ENCODE data around the gene CZIB.

The CZIB gene

GRCh38 chr1:53220171-53220961 is at the start of gene CZIB:
Gene CZIB, minus strand, starts transcription at chr1:53220634. Its CDS starts 59 bp downstream, at chr1:53220575.
- DNase-seq: peak; percentile 93

DNA sequence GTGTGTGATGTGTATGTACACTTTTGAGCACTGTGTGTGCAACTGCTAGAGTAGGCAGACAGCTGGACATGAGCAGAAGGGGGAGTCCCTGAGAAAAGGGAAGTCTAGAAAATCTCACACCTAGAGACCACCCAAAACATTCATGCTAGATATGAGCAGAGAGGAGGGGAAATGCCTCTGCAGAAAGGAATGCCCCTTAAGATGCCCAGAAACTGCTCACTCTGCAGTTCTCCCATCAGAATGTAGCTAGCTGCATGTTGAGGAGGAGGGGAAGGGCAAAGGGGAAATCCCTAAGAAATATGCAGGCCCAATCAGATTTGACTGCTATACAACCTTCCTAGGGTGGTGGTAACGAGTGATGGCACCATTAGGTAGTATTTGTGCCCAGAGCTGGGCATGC is 49.7 kb upstream of the CZIB start:
- DNase-seq: no peak

DNA sequence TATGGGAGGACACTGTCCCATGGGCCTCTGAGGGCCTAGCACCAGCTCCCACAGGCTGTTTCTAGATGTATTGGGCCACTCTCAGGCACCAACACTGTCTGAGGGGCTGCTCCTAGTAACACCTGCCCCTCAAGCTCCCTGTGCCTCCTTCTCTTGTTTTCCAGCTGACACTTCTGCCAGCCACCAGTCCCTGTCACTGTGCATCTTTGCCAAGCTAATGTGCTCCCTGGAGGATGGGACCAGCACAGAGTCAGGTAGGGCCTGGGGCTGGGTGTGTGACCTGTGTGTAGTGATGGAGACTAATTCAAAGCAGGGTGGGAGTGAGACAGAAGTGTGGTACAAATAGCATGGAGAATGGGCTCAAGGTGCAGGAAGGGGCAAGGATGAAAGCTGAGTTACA is 47.3 kb upstream of the CZIB start:
- DNase-seq: no peak

- DNase-seq: peak; percentile 8
These were observed 45.6 kb upstream of the CZIB start for GRCh38 chr1:53266038-53266437.

- DNase-seq: no peak
These were observed 45.1 kb upstream of the CZIB start for GRCh38 chr1:53265581-53265980.

DNA sequence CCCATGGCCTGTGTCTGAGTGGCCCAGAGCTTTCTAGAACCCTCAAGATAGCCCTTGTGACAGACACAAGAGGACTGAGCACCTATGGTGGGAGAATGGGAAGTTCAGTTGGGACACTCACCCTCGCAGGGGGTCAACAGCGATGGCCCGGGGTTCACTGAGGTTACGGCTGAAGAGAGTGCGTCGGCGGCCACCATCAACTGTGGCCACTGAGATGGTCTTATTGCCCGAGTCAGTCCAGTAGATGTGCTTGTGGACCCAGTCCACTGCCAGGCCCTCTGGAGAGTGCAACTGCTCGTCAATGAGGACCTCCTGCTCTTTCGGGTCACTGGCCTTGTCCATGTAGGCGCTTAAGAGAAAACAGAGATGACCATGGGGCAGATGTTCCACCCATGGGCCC is 43.6 kb upstream of the CZIB start:
- no peak for DNase-seq

GRCh38 chr1:53262000-53262399 is 41.6 kb upstream of the CZIB start:
- no peak for DNase-seq

DNA sequence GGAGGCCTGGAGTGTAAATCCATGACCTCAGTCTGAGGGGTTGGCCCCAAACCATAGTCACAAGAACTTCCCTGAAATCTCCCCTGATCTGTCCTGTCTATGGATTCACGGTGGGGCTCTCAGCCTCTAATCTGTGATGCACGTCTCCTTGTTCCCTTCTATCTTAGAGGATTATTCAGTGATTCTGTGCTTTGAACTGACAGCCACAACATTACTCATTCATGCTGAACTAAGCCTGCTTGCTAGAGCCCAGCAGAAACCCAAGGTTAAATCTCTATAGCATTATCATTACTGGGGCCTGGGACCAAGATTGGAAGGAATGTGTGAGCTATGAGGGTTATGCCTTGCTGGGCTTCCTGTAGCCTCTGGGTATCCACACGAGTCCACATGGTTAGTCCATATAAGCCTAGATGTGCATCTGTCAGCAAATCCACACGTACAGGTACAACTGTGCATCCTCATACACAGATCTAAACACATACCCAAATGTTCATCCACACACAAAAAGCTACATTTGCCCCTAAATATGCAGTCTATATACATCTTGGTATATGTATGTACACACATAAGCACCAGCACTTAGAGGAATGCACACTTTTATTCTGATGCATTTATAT is 40.3 kb upstream of the CZIB start:
- no peak for DNase-seq

DNA sequence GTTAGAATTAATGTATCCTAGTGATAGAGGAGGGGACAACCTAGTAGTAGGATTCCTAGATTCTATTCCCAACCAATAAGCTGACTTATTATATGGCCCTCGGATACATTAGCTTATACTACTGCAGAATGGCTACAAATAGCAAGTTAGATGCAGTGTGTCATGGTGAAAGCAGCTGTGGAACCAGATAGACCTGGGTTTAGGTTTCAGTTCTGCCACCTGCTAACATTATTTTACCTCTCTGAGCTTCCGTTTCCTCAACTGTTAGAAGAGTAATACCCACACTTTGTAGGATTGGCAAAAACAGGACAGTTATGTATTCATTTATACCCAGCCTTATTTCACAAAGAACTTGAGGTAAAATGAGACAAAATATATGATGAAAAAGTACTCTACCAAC is 39.5 kb upstream of the CZIB start:
- no peak for DNase-seq

- DNase-seq: no peak
These were observed 37.8 kb upstream of the CZIB start for GRCh38 chr1:53258216-53258615.

- no peak for DNase-seq
These were observed 37.1 kb upstream of the CZIB start for GRCh38 chr1:53257454-53258081.

GRCh38 chr1:53256511-53257453 is 36.3 kb upstream of the CZIB start:
- DNase-seq: no peak

GRCh38 chr1:53255031-53255430 is 34.6 kb upstream of the CZIB start:
- DNase-seq: no peak

DNA sequence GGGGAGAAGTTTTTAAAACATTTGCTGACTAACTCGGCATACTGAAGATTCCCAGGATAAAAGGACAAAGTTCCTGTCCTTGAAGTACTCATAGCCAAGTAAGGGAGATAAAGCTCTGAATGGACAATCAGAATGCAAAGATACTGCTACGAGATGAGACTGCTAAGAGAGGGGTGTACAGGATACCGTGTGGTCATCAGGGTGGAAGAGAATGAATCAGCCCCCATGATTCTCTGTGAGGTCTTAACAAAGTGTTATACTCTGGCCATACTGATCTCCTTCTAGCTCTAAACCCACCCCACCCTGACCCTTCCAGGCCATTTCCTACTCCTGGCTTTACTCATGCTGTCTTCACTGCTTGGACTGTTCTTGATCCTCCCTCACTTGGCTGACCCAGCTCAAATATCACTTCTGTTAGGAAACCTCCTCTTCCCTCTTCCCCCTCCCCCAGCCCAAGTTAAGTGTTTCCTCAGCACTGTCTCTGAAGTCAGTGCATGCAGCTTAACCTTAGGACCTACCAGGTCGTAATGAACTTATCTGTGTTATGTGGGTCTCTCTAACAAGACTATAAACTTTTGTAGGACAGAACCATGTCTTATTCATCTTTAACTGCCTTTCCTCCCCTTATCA is 33.7 kb upstream of the CZIB start:
- DNase-seq: no peak

DNA sequence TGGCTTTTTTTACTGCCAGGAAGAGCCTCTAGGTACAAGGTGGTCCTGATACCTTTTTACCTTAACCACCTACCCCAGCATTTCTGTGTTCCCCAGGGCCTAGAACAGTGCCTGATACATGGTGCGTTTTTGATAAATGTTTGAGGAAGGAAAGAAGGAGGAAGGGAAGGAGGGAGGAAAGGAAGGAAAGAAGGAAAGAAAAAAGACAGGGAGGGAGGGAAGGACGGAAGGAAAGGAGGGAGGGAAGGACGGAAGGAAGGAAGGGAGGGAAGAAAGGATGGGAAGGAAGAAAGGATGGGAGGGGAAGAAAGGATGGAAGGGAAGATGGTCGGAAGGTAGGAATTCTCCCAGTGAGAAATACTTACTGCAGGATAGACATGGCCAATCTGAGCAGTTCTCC is 29.9 kb upstream of the CZIB start:
- no peak for DNase-seq

GRCh38 chr1:53249706-53250105 is 29.3 kb upstream of the CZIB start:
- no peak for DNase-seq

DNA sequence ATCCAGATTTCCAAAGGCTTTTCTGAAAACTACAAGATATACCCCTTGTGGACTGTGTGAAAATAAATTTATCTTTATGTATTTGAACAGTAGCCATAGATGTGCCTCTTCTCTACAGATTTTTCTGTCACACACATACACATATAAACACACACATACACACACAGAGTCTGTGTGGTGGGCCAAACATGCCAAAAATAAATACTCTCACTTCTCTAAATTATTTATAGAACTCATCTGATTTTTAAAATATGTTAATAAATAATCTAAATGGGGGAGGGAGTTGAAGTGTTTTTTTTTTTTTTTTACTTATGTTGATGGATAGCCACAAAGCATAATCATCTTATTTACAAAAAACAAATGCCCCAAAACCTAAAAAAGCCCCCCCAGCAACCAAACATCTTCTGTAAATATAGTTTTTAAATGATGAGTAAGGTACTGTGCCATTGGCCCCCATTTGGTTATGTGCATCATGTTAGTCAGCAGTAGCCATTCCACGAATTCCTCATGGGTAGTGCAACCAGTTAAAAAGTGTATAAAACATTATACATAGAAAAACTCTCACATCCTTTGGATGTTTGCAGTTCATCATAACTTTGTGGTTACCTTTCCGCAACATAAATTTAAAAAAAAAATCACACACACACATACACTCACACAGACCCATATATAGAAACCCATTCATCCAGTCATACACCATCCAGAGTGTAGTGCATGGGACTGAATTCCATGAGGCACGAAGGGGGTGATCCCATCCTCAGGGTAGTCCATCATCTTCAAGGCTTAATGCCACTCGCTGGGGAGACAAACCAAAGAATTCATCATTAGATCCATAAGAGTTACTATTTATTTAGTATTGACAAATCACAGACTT is 26.1 kb upstream of the CZIB start:
- no peak for DNase-seq

DNA sequence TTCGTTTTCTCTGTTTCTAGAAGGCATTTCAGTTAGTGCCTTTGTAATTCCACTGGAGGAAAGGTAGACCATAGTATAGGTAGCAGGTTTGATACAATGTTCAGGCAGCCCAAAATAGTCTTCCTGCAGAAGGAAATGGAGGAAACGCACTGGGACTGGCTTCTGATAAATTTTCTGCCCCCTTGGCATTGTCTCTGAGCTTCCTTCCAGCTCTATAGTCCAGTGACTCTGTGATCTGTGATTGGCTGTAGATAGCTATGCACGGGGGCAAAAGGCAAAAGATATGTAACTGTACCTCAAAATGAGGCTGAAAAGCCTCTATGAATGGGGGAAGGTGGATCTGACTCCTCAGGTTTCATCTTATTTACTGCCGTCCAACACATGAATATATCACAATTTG is 23.7 kb upstream of the CZIB start:
- DNase-seq: no peak

DNA sequence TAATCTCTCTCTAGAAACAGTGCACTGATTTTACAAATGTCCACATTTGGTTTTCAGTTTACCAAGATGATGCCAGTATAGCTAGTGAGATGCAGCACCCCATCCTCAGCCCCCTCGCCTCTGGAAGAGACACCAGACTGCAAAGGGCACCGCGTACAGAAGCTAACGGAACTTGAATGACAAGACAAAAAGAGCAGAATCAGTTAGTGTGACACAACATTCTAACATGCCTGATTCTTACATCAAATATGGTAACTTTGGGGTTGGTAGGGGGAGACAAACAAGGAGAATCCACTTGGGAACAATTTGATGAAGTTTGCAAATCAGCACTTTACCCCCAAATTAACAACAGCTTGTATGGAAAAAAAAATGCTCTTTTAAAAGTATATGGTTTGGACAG is 21.9 kb upstream of the CZIB start:
- DNase-seq: no peak

- DNase-seq: no peak
These were observed 21.4 kb upstream of the CZIB start for GRCh38 chr1:53241828-53242227.

All from COR-L47 (cell line).